ENCODE results near the gene NAPSA.

The NAPSA gene

DNA sequence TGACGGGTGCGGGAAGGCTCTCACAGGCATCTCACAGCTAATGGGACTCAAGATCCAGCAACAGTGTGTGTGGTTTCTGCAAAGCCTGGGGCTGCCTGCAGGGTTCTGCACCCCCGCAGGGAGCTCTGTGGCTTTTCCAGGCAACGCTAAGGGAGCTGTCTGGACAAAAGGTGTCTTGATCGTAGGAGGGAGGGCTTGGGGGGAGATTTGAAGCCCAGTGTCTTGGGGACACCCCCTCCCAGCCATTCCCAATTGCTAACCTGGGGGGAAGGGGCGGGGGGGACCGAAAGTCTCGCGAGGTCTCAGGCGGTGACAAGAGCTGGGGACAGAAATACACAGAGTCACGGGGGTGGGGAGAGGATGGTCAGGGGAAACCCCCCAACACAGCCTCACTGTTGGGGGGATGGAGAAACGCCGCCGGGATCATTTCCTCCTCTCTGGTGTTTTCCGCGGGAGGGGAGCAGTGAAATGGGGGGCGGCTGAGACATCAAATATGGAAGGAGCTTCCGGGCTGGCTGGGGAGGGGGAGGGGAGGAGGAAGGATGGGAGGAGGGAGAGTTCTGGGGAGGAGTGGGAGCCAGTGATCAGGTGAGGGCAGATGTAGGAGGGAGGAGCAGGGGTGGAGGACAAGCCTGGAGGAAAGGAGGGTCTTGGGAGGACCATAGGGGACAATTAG, 49.5 kb downstream of the NAPSA start:
- FAIRE-seq (no peak), DNase-seq (ENCODE audit: insufficient read length, low spot score) (peak; percentile 59)
- TF ChIP-seq POLR2A (IDR thresholded peaks at IDR 0.05; ENCODE audit: low read depth, low read length) (no peak), SPI1 (IDR thresholded peaks at IDR 0.05; ENCODE audit: low read depth, low read length) (0 out of 2 replicates have a peak, but pooled peaks have one; percentile 20)

DNA sequence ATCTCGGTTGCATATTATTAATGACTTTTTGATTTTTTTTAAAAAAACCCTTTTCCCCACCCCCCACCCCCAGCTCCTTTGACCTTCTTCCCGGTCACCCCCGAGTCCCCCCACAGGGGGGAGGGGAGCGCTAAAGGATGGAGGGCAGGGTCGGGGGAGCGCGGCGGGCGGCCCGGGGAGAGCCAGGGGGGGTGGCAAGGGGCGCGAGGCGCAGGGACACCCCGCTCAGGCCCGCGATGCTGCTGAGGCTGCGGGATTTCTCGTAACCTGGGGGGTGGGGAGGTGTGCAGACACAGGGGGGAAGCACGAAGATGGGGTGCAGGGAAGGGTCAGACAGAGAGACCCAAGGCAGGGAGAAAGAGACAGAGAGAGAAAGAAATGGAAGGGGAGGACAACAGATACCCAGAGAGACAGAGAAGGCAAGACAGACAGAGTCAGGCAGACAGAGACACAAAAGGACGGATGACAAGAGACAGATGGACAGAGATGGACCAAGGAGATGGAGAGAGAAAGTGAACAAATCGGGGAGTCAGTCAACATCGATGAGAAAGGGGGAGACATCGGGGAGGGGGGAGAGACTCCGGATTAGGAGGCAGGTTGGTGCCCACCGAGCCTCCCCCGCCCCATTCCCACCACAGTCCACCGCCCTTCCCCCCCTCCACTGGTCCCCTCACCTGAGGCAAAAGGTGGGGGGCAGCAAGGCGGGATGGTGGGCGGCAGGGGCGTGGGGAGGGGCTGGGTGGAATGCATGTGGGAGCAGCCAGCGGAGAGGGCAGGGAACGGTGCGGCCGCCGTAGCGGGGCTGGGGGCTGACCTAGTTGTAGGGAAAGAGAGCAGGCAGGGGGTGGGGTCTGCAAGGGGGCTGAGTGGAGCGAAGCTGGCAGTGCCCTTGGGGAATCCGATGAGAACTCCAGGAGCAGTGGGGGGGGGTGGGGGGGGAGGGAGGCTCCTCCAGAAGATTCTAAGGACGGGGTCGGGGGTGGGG, 50.4 kb downstream of the NAPSA start:
- DNase-seq (ENCODE audit: insufficient read length, low spot score), result no peak
- no peak for TF ChIP-seq POLR2AphosphoS5 (IDR thresholded peaks at IDR 0.05; ENCODE audit: low read depth, low read length)
- TF ChIP-seq PAX5 (IDR thresholded peaks at IDR 0.05; ENCODE audit: insufficient read depth, low read length, severe bottlenecking), result no peak
- TF ChIP-seq SPI1 (IDR thresholded peaks at IDR 0.05; ENCODE audit: low read depth, low read length), result no peak
- TF ChIP-seq POLR2A (IDR thresholded peaks at IDR 0.05; ENCODE audit: low read depth, low read length), result no peak
- no peak for TF ChIP-seq POU2F2 (IDR thresholded peaks at IDR 0.05; ENCODE audit: low read depth, low read length)
- TF ChIP-seq TAF1 (IDR thresholded peaks at IDR 0.05; ENCODE audit: low read depth, low read length), result no peak
- FAIRE-seq, result no peak

DNA sequence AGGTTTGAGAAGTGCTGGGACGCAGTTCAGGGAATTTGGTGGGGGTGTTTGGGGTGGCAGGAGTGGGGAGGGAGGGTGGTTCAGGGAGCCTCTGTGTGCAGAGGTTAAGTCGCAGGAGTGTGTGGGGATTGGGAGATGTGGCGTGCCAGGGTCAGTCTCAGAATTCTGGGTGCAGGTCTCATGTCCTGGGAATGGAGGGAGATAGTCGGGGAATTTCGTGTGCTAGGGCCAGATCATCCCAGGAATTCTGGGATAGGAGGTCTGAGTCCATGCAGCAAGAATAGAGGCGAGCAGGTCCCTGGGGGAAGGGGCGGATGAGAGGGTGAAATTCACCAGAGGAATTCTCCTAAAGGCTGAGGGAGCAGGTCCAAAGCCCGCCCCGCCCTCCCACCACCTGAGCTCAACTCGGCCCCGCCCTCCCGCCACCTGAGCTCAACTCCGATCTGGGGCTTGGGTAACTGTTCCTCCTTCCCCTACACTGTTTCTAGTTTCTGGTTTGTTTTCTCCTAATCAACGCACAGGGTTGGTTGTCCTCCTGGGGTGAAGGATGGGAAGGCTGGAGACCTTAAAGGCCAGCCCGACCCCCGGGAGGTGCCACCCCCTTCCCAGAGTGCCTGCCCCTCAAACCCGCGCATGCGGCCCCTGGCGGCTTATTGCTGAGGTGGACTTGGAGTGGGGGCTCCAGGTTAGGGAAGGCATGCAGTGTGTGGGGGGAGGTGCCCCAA, 51.5 kb downstream of the NAPSA start:
- FAIRE-seq, result no peak
- TF ChIP-seq PAX5 (IDR thresholded peaks at IDR 0.05; ENCODE audit: insufficient read depth, low read length, severe bottlenecking) (no peak), SPI1 (IDR thresholded peaks at IDR 0.05; ENCODE audit: low read depth, low read length) (no peak), POLR2AphosphoS5 (IDR thresholded peaks at IDR 0.05; ENCODE audit: low read depth, low read length) (no peak), POLR2A (IDR thresholded peaks at IDR 0.05; ENCODE audit: low read depth, low read length) (no peak), POU2F2 (IDR thresholded peaks at IDR 0.05; ENCODE audit: low read depth, low read length) (no peak), TAF1 (IDR thresholded peaks at IDR 0.05; ENCODE audit: low read depth, low read length) (no peak)
- DNase-seq (ENCODE audit: insufficient read length, low spot score), result no peak

DNA sequence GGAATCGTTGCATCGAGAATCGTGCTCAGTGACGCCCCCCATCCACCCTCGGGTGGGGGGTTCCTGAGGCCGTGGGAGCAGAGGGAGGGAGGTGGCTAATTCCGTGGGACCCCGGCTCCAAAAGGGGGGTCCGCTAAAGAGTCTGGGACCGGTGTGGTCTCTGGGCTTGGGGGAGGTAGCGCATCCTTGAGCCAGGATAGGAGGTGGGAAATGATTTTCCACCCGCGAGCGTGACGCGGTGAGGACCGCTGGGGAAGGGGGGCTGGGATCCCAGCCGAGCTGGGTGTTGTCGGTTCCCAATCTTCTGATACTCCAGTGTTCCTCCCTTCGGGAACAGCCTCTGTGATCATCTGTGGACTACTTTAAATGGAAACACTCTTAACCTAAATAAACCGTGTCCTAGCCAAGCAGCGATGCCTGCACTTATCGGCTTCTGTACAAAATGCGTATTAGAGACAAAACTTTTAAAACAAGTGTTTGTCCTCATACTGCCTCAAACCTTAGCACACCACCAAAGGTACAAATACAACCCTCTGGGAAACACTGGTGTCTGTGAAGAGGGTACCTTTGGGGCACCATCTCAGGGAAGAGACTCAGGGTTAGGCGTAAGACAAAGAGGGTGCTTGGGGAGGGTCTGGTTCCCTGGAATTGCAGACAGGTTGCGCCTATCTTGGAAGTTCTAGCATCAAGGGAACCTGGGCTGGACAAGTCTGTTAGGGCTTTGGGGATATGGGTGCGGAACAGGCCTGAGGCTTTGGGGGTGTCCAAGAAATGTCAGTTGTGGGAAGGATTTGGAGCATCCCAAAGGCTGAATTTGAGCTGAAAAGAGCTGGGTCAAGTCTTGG, 52.2 kb downstream of the NAPSA start:
- FAIRE-seq (no peak), DNase-seq (ENCODE audit: insufficient read length, low spot score) (no peak)
- no peak for TF ChIP-seq TAF1 (IDR thresholded peaks at IDR 0.05; ENCODE audit: low read depth, low read length)
- no peak for TF ChIP-seq PAX5 (IDR thresholded peaks at IDR 0.05; ENCODE audit: insufficient read depth, low read length, severe bottlenecking)
- TF ChIP-seq POU2F2 (IDR thresholded peaks at IDR 0.05; ENCODE audit: low read depth, low read length), result no peak
- no peak for TF ChIP-seq POLR2AphosphoS5 (IDR thresholded peaks at IDR 0.05; ENCODE audit: low read depth, low read length)
- no peak for TF ChIP-seq SPI1 (IDR thresholded peaks at IDR 0.05; ENCODE audit: low read depth, low read length)
- TF ChIP-seq POLR2A (IDR thresholded peaks at IDR 0.05; ENCODE audit: low read depth, low read length), result no peak

DNA sequence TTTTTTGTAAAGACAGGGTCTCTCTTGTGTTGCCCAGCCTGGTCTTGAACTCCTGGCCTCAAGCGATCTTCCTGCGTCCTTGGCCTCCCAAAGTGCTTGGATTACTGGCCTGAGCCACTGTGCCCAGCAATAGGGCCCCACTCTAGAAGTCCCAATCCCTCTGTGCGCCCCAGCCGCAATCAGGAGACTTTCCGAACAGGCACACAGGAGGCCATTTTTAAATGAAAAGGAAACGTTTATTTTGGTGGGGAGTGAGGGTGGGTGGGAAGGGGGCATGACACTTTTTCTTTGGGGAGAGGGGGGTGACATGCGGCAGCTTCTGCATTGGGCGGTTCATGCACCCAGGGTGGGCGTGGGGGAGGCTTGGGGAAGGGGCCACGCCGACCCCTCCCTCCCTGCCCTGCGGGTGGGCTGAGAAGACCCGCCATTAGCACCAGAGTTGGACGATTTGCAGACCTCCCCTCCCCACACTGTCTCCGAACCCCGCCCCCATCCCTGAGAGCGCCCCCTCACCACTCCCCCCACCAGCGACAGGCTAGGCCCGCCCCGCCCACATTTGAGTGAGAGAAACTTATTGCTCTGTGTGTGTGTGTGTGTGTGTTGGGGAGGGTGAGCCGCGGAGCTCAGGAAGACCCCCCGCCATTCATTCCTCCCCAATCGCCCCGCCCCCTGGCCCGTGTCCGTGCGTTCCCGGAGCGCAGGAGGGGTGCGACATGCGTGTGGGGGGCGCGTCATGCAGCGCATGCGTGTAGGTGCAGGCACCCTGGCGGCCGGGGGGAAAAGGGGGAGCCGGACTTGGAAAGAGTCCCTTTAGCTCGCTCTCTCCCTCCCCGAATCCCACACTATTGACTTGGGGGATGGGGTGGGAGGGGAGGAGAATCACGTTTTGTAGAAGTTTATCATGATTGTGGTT, 53.5 kb downstream of the NAPSA start:
- no peak for TF ChIP-seq TAF1 (IDR thresholded peaks at IDR 0.05; ENCODE audit: low read depth, low read length)
- no peak for TF ChIP-seq POU2F2 (IDR thresholded peaks at IDR 0.05; ENCODE audit: low read depth, low read length)
- no peak for TF ChIP-seq PAX5 (IDR thresholded peaks at IDR 0.05; ENCODE audit: insufficient read depth, low read length, severe bottlenecking)
- TF ChIP-seq POLR2A (IDR thresholded peaks at IDR 0.05; ENCODE audit: low read depth, low read length), result no peak
- FAIRE-seq (no peak), DNase-seq (ENCODE audit: insufficient read length, low spot score) (no peak)

DNA sequence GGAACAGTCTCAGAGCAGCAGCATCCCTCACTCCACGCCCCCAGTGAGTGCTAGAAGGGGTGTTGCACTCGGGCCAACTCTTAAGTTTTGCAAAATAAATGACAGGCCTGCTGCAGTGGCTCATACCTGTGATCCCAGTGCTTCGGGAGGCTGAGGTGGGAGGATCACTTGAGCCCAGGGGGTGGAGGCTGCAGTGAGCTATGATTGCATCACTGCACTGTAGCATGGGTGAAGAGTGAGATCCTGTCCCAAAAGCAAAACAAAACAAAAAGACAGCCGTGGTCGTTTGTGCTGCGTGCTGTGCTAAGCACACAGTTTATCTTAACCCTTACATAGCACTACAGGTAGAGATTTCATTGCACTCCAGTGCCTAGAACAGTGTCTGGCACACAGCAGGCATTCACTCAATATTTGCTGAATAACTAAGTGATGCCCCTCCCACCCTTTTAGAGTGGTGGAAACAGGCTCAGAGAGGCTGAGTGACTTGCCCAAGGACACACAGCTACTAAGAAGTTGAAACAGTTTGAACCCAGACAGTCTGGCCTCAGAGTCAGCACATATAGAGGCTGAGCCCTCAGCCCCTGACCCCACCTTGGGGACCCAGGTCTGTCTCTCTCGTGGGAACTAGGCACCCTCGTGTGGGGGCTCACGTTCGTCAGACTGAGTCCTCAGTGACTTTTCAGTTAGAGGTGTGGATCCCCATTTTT, 54.5 kb downstream of the NAPSA start:
- no peak for TF ChIP-seq POLR2A (IDR thresholded peaks at IDR 0.05; ENCODE audit: low read depth, low read length)
- FAIRE-seq (no peak), DNase-seq (ENCODE audit: insufficient read length, low spot score) (no peak)

DNA sequence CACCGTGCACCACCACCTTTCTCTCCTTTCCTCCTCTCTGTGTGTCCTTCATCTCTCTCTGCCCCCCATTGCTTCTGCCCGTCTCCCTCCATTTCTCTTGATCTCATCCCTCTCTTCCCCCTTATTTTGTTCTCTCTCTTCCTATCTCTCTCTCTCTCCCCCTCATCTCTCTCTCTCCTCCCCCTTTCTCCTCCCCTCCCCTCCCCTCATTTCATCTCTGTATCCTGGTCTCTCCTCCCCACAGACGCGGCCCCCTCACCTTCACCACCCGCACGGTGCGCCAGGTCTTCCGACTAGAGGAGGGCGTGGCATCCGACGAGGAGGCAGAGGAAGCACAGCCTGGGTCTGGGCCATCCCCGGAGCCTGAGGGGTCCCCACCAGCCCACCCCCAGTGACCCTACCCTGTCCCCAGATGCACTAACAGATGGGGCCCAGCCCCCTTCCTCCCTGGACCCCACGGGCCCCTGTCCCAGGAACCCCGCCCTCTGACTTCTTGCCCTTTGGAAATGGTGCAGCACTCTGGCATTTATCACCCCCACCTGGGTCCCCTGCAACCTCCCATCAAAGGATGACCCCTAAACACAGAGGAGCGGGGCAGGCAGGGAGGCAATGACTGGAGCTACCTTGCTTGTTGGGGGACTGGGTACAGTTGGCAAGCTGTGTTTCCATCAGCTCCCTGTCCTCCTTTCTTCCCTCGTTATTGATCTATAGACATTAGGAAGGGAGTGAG, 55.9 kb downstream of the NAPSA start:
- TF ChIP-seq POLR2A (IDR thresholded peaks at IDR 0.05; ENCODE audit: low read depth, low read length) (no peak), POLR2AphosphoS5 (IDR thresholded peaks at IDR 0.05; ENCODE audit: low read depth, low read length) (no peak)
- FAIRE-seq, result no peak

DNA sequence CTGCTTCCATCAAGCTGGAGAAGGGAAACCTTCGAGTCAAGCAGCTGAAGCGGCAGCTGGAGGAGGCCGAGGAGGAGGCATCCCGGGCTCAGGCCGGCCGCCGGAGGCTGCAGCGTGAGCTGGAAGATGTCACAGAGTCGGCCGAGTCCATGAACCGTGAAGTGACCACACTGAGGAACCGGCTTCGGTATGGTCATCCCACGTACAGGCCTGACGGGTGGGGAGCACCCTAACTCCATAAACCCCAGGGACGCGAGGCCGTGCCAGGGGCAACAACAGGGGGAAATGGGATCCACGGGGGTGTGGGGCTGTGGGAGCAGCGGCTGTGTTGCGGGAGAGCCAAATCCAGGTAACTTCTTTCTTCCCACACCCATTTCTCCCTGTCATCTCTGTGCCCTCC, 56.4 kb downstream of the NAPSA start:
- no peak for DNase-seq (ENCODE audit: insufficient read length, low spot score)
- FAIRE-seq, result no peak
- no peak for TF ChIP-seq TAF1 (IDR thresholded peaks at IDR 0.05; ENCODE audit: low read depth, low read length)
- TF ChIP-seq POLR2AphosphoS5 (IDR thresholded peaks at IDR 0.05; ENCODE audit: low read depth, low read length), result no peak
- TF ChIP-seq POLR2A (IDR thresholded peaks at IDR 0.05; ENCODE audit: low read depth, low read length), result no peak
- TF ChIP-seq POU2F2 (IDR thresholded peaks at IDR 0.05; ENCODE audit: low read depth, low read length), result no peak
- TF ChIP-seq SPI1 (IDR thresholded peaks at IDR 0.05; ENCODE audit: low read depth, low read length), result no peak
- no peak for TF ChIP-seq PAX5 (IDR thresholded peaks at IDR 0.05; ENCODE audit: insufficient read depth, low read length, severe bottlenecking)

More for the DNA sequence above, 55.9 kb downstream of the NAPSA start:
- no peak for DNase-seq (ENCODE audit: insufficient read length, low spot score)
